ENCODE results near the gene ELMO1. TPM values are rescaled to one million over a fixed set of nuclear protein-coding genes. Genes with fewer than 3 reads are reported as not detected.

ELMO1 gene
- total and polyA plus RNA-seq, 2 experiments from 2014 or later, result 9.6 to 10.8 TPM

DNA sequence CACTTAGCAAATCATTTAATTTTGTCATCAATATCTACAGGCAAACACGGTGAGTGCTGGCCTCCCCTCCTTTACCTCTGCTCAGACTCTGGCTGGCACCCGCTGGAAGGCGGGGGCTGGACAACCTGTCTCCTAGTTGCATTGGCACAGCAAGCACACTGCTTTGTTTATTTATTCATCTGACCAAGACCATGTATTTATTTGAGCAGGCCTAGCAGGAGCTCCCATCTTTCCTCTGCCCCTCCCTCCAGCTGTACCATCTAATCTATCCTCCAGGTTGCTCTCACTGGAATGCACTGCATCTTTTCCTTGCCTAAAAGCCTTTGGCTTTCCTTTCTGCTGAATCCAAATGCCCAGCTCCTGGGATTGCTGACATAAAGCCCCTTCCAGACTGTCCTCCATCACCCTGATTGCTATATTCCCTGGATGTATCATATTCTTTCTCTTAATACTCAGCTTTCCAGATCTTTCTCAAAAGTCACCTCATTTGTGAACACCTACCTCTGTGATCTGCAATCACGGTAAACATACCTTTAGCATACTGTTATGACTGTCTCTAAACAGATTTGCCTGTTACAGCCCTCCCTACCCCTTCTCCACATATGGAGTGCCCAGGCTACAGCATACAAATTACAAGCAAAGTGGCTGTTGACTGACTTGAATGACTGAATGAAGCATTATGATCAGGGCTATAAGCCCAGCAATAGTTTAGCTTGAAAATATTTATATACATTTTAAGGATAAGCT, 9.6 kb downstream of the ELMO1 start:
- no peak overlapping the region for H3K27ac ChIP-seq
- H3K9me3 ChIP-seq (ENCODE audit: low read depth), result no peaks in the 10 kb centered on the region
- DNase-seq (ENCODE audit: low read depth in 1 of 2, low spot score in 1 of 2), result no peak
- H3K4me1 ChIP-seq (ENCODE audit: low read depth), result peaks cover 18% of the 10 kb centered on the region
- H3K27me3 ChIP-seq, result no peaks in the 10 kb centered on the region
- no peak overlapping the region for H3K4me3 ChIP-seq
- H3K36me3 ChIP-seq, result no peaks in the 10 kb centered on the region
- TF ChIP-seq, protein P1, sequence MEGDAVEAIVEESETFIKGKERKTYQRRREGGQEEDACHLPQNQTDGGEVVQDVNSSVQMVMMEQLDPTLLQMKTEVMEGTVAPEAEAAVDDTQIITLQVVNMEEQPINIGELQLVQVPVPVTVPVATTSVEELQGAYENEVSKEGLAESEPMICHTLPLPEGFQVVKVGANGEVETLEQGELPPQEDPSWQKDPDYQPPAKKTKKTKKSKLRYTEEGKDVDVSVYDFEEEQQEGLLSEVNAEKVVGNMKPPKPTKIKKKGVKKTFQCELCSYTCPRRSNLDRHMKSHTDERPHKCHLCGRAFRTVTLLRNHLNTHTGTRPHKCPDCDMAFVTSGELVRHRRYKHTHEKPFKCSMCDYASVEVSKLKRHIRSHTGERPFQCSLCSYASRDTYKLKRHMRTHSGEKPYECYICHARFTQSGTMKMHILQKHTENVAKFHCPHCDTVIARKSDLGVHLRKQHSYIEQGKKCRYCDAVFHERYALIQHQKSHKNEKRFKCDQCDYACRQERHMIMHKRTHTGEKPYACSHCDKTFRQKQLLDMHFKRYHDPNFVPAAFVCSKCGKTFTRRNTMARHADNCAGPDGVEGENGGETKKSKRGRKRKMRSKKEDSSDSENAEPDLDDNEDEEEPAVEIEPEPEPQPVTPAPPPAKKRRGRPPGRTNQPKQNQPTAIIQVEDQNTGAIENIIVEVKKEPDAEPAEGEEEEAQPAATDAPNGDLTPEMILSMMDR (IDR thresholded peaks at IDR 0.05; ENCODE audit: low read depth, low read length), result no peak

DNA sequence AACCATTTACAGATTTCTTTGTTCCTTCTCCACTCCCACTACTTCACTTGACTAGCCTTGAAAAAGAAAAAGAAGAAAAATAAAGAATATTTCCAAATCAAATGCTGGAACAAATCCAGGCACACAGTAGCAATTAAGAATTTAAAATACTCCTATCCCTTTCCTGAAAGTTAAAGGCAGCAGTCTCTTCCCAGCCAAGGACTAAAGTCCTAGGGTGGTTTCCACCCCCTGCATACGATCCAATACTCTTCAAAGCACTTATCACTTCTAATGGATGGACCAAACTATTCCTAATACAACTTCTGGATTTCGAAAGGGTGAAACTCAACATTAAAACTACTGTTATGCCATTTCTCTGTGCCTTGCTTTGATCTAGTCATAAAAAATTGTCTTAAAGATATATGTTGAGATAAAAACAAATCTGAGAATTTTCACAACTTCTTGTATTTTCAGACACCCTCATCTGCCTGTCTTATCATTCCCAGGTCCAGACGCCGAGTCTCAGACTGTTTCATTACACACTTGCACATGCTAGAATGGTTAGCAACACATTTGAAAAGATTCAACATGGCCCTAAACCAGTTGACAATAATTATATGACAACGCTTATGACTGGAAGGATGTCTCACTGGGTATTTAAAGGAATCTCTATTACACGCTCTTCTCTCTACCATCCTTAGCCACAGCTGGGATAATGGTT, 13.4 kb downstream of the ELMO1 start:
- TF ChIP-seq, protein P1 (IDR thresholded peaks at IDR 0.05; ENCODE audit: low read depth, low read length), result no peak
- no peak for DNase-seq (ENCODE audit: low read depth in 1 of 2, low spot score in 1 of 2)
- Histone ChIP-seq H3K9me3 (ENCODE audit: low read depth) (no peaks in the 10 kb centered on the region), H3K27ac (no peak overlapping the region), H3K4me3 (no peak overlapping the region), H3K27me3 (no peaks in the 10 kb centered on the region), H3K4me1 (ENCODE audit: low read depth) (peaks cover 17% of the 10 kb centered on the region), H3K36me3 (no peaks in the 10 kb centered on the region)

DNA sequence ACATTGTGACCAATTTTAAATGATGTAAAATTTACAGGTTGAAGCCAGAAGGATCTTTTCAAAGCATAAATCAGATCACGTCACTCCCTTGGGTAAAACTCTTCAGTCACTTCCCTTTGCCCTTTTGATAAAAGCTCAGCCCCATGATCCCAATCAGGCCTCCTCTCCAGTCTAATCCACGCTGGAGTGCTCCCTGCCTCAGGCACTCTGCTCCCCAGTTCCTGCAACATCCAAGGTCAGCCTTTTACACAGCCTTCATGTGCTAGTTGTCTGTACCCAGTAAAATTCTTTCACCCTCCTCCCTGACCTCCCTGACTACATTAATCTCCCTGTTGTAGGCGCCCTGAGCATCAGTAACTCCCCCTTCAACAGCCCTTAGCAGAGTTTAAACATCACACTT, 14.1 kb downstream of the ELMO1 start:
- TF ChIP-seq, protein P1 (IDR thresholded peaks at IDR 0.05; ENCODE audit: low read depth, low read length), result no peak
- no peaks in the 10 kb centered on the region for H3K9me3 ChIP-seq (ENCODE audit: low read depth)
- no peaks in the 10 kb centered on the region for H3K36me3 ChIP-seq
- H3K4me1 ChIP-seq (ENCODE audit: low read depth), result peaks cover 24% of the 10 kb centered on the region
- no peaks in the 10 kb centered on the region for H3K27me3 ChIP-seq
- H3K4me3 ChIP-seq, result no peak overlapping the region
- no peak overlapping the region for H3K27ac ChIP-seq
- DNase-seq (ENCODE audit: low read depth in 1 of 2, low spot score in 1 of 2), result no peak

DNA sequence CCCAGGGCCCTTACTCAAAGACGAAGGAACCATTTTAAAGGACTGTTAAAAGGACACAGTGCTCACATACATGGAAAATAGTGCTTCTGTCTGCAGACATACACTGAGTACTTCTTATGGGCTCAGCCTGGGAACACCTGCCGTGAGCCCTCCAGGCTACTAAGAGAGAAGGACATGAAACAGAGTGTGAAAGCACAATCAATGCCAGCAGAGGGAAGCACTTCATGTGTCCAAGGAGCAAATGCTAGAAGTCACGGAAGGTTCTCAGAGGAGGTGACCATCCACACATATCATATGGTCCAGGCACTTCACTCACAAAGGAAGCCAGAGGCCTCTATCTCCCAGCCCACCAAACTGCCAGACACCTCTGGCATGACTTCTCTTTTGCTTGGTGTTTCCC, 15.5 kb downstream of the ELMO1 start:
- peaks cover 26% of the 10 kb centered on the region for H3K4me1 ChIP-seq (ENCODE audit: low read depth)
- H3K4me3 ChIP-seq, result no peak overlapping the region
- TF ChIP-seq, protein P1 (IDR thresholded peaks at IDR 0.05; ENCODE audit: low read depth, low read length), result no peak
- H3K9me3 ChIP-seq (ENCODE audit: low read depth), result no peaks in the 10 kb centered on the region
- H3K36me3 ChIP-seq, result no peaks in the 10 kb centered on the region
- peak overlapping the region; percentile 17 for H3K27ac ChIP-seq
- DNase-seq (ENCODE audit: low read depth in 1 of 2, low spot score in 1 of 2), result peak in 1 of 2 donors; percentile 40
- H3K27me3 ChIP-seq, result no peaks in the 10 kb centered on the region

DNA sequence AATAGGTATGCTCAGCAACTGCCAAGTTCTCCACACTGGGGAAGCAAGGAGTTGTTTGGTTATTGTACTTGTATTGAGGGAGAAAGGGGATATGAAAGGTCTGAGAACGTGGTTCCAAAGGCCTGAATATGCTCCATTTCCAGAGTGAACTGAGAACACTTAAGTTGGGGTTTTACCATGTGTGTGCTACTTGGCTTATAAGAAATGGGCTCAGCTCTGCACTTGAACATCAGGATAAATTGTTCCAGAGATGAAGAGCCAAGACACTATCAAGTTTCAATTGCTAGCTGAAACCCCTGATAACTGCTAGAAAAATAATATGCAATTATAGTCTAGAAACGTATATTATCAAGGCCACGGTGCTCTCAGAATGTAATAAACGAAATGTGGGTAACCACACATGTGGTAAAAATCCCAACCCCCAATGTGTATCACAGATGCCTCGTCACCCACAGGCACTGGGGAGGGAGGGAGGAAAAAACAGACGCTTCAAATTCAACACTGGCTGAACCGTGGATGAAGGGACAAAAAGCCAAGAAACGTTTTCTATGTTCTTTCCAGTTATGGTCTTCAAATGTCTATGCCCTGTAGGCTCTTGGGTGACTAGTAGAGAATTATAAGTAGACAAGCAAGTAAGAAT, 16.3 kb downstream of the ELMO1 start:
- peaks cover 26% of the 10 kb centered on the region for H3K4me1 ChIP-seq (ENCODE audit: low read depth)
- H3K36me3 ChIP-seq, result no peaks in the 10 kb centered on the region
- DNase-seq (ENCODE audit: low read depth in 1 of 2, low spot score in 1 of 2), result no peak
- H3K9me3 ChIP-seq (ENCODE audit: low read depth), result no peaks in the 10 kb centered on the region
- TF ChIP-seq, protein P1 (IDR thresholded peaks at IDR 0.05; ENCODE audit: low read depth, low read length), result no peak
- no peak overlapping the region for H3K4me3 ChIP-seq
- H3K27me3 ChIP-seq, result no peaks in the 10 kb centered on the region
- H3K27ac ChIP-seq, result peak overlapping the region; percentile 17
